Smooth muscle cell (in vitro differentiated cells): ENCODE results near the gene RNF135. TPM values are rescaled to one million over a fixed set of nuclear protein-coding genes. Genes with fewer than 3 reads are reported as not detected.
"Not testable (repeated sequence)": the region's sequence is repeated elsewhere in the genome, so short reads cannot be mapped to it uniquely, and the experiment has no call there.

Experiments used
- DNase-seq: peaks from one replicate; lab custom pipeline; 2025; ENCODE audit not compliant: unreplicated experiment; lab: John Stamatoyannopoulos, UW
- H2AFZ ChIP-seq: fragments of 200-600 bp; sonication (generic); 2 replicates; pipeline ENCODE4 v1.6.0; 2016; ENCODE audit warnings: antibody characterized with exemption, low read depth, mild to moderate bottlenecking
- H3F3A ChIP-seq: fragments of 200-600 bp; sonication (generic); 2 replicates; pipeline ENCODE4 v1.6.0; 2017; ENCODE audit warnings: antibody characterized with exemption, low read depth
- H3K27ac ChIP-seq: fragments of 200-600 bp; sonication (generic); 2 replicates; pipeline ENCODE4 v1.5.1; 2016; ENCODE audit warnings: low read depth, mild to moderate bottlenecking
- H3K27me3 ChIP-seq: fragments of 200-600 bp; sonication (generic); 2 replicates; pipeline ENCODE4 v1.6.1; 2016; ENCODE audit warnings: low read depth, mild to moderate bottlenecking
- H3K36me3 ChIP-seq: fragments of 200-600 bp; sonication (generic); 2 replicates; pipeline ENCODE4 v1.5.1; 2016; ENCODE audit warnings: low read depth
- H3K4me1 ChIP-seq: fragments of 200-600 bp; sonication (generic); 2 replicates; pipeline ENCODE4 v1.5.1; 2016; ENCODE audit warnings: low read depth
- H3K4me2 ChIP-seq: fragments of 200-600 bp; sonication (generic); 2 replicates; pipeline ENCODE4 v1.6.0; 2016; ENCODE audit warnings: mild to moderate bottlenecking
- H3K4me3 ChIP-seq: fragments of 200-600 bp; sonication (generic); 2 replicates; pipeline ENCODE4 v1.5.1; 2016; ENCODE audit warnings: mild to moderate bottlenecking
- H3K79me2 ChIP-seq: fragments of 200-600 bp; sonication (generic); 2 replicates; pipeline ENCODE4 v1.6.0; 2016; ENCODE audit warnings: low read depth, mild to moderate bottlenecking
- H3K9ac ChIP-seq: fragments of 200-600 bp; sonication (generic); 2 replicates; pipeline ENCODE4 v1.6.0; 2016; ENCODE audit warnings: low read depth
- H3K9me3 ChIP-seq: fragments of 200-600 bp; sonication (generic); replicated peaks from 2 replicates; pipeline ENCODE4 v1.5.1; 2016; ENCODE audit warnings: low read depth
- H4K20me1 ChIP-seq: fragments of 200-600 bp; sonication (generic); 2 replicates; pipeline ENCODE4 v1.6.0; 2016; ENCODE audit warnings: low read depth
- CTCF ChIP-seq: fragments of 200-600 bp; sonication (generic); IDR thresholded peaks from 2 replicates; pipeline ENCODE4 v1.5.1; 2017; ENCODE audit warnings: borderline replicate concordance, mild to moderate bottlenecking, antibody characterized with exemption; ENCODE audit not compliant: insufficient read depth, poor library complexity, severe bottlenecking
- whole genome bisulfite sequencing: methylation state at CpG from one replicate; pipeline ENCODE4 v1.1.7; 2016; ENCODE audit warnings: low lambda C conversion rate; 5-methylcytosine and 5-hydroxymethylcytosine counted together
- polyA plus RNA-seq: library from polyadenylated mRNA; unstranded; fragments of >200 nt; fragmentation: Nextera tagmentation; extraction: Ambion mirVana; gene quantifications from 2 replicates; pipeline ENCODE4 v1.2.1, GENCODE V29; 2016
- total RNA-seq: library from RNA; depleted of rRNA; stranded (reverse); fragments of >200 nt; gene quantifications from 2 replicates; pipeline ENCODE4 v1.2.3, GENCODE V29; 2014

RNF135 gene
- total and polyA plus RNA-seq, 2 experiments from 2014 or later, result 9.7 to 17.9 TPM

GRCh38 chr17:30958187-30958586 lies 12.7 kb upstream of the RNF135 start:
- no peaks in the 10 kb centered on the region for H3K79me2 ChIP-seq
- H3K4me2 ChIP-seq, result no peak overlapping the region
- no peak overlapping the region for H3K9ac ChIP-seq
- H3K9me3 ChIP-seq, result no peaks in the 10 kb centered on the region
- H3K27ac ChIP-seq, result no peak overlapping the region
- no peak for TF ChIP-seq CTCF
- H3K36me3 ChIP-seq, result no peaks in the 10 kb centered on the region
- no peak for DNase-seq
- WGBS, result 57% methylated on average over 7 of the region's 7 CpGs
- H2AFZ ChIP-seq, result peak overlapping the region; percentile 7
- no peaks in the 10 kb centered on the region for H3K27me3 ChIP-seq
- no peaks in the 10 kb centered on the region for H3F3A ChIP-seq
- no peaks in the 10 kb centered on the region for H4K20me1 ChIP-seq
- H3K4me1 ChIP-seq, result no peaks in the 10 kb centered on the region
- no peak overlapping the region for H3K4me3 ChIP-seq

GRCh38 chr17:30961209-30962188 lies 9.3 kb upstream of the RNF135 start:
- Histone ChIP-seq H3K4me1 (no peaks in the 10 kb centered on the region), H3F3A (no peaks in the 10 kb centered on the region), H3K36me3 (no peaks in the 10 kb centered on the region), H3K9ac (no peak overlapping the region), H3K27ac (no peak overlapping the region), H2AFZ (peak overlapping the region; percentile 5), H3K4me2 (no peak overlapping the region), H3K79me2 (no peaks in the 10 kb centered on the region), H3K27me3 (no peaks in the 10 kb centered on the region), H3K4me3 (no peak overlapping the region), H3K9me3 (no peaks in the 10 kb centered on the region), H4K20me1 (no peaks in the 10 kb centered on the region)
- DNase-seq, result no peak
- WGBS, result 87% methylated on average over 9 of the region's 9 CpGs
- no peak for TF ChIP-seq CTCF

GRCh38 chr17:30964312-30964711 lies 6.5 kb upstream of the RNF135 start:
- not testable (repeated sequence) for H3K27ac ChIP-seq, H3K9ac ChIP-seq, H3K9me3 ChIP-seq, DNase-seq, H3K4me1 ChIP-seq, H3K36me3 ChIP-seq, H2AFZ ChIP-seq, H4K20me1 ChIP-seq, H3K4me2 ChIP-seq, H3K4me3 ChIP-seq, H3F3A ChIP-seq, H3K27me3 ChIP-seq, H3K79me2 ChIP-seq
- 98% methylated on average over 8 of the region's 8 CpGs for WGBS

GRCh38 chr17:30964876-30965275 lies 6.0 kb upstream of the RNF135 start:
- Histone ChIP-seq H3K79me2 (no peaks in the 10 kb centered on the region), H3K4me2 (no peak overlapping the region), H2AFZ (no peak overlapping the region), H3K27ac (no peak overlapping the region), H3K4me3 (no peak overlapping the region), H3K4me1 (no peaks in the 10 kb centered on the region), H3K9ac (no peak overlapping the region), H3K36me3 (no peaks in the 10 kb centered on the region), H3F3A (no peaks in the 10 kb centered on the region), H4K20me1 (no peaks in the 10 kb centered on the region), H3K9me3 (no peaks in the 10 kb centered on the region), H3K27me3 (no peaks in the 10 kb centered on the region)
- no peak for DNase-seq
- WGBS, result 55% methylated on average over 5 of the region's 5 CpGs
- no peak for TF ChIP-seq CTCF
